DMS114 treated with DMSO at 0.1 percent for 48 hours (cell line): Measurements from ENCODE around the gene ALOX5AP.

Source experiments
- DNase-seq: peaks from one replicate; lab custom pipeline; 2025; ENCODE audit not compliant: unreplicated experiment; lab: John Stamatoyannopoulos, UW

Gene ALOX5AP

GRCh38 chr13:30735025-30735871 lies at the start of gene ALOX5AP:
TSS of gene ALOX5AP (plus strand) at chr13:30735543. CDS start at chr13:30735606, 63 bp downstream.
- no peak for DNase-seq

- DNase-seq = no peak
These were observed 49.4 kb upstream of the ALOX5AP start for GRCh38 chr13:30685987-30686386.

DNA sequence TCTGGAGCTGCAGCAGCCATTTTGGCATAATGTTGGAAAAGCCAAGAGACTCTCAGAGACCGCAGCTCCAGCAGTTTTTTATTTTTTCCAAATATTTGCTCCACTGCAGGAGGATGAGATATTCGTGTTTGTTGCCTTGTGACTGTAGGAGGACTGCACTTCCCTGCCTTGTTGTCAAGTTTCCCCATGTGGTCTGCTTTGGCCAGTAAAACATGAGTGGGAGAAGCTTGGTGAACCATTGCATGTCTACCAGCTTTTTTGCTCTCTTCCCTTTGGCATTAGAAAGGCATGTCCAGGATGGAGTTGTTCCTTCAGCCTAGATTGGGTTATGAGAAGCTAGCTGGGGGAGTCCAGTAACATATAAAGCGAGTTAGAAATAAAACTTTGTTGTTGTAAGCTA lies 47.7 kb upstream of the ALOX5AP start:
- no peak for DNase-seq

DNA sequence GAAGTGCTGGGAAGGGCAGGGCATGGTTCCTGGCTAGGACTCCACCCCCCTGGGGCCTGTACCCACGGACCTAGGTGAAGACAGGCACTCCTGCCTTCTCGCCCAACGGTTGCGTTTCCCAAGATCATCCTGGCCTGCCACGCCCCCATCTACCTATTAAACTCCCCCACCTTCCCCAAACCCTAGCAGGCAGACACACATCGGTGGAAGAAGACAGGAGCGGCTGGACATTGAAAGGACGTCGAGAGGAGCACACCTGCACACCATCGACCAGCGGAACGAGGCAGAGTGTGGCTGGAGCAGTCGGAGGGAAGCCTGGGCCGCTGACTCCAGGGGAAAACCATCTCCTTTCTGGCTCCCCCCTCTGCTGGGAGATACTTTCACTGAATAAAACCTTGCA lies 45.6 kb upstream of the ALOX5AP start:
- DNase-seq = no peak

DNA sequence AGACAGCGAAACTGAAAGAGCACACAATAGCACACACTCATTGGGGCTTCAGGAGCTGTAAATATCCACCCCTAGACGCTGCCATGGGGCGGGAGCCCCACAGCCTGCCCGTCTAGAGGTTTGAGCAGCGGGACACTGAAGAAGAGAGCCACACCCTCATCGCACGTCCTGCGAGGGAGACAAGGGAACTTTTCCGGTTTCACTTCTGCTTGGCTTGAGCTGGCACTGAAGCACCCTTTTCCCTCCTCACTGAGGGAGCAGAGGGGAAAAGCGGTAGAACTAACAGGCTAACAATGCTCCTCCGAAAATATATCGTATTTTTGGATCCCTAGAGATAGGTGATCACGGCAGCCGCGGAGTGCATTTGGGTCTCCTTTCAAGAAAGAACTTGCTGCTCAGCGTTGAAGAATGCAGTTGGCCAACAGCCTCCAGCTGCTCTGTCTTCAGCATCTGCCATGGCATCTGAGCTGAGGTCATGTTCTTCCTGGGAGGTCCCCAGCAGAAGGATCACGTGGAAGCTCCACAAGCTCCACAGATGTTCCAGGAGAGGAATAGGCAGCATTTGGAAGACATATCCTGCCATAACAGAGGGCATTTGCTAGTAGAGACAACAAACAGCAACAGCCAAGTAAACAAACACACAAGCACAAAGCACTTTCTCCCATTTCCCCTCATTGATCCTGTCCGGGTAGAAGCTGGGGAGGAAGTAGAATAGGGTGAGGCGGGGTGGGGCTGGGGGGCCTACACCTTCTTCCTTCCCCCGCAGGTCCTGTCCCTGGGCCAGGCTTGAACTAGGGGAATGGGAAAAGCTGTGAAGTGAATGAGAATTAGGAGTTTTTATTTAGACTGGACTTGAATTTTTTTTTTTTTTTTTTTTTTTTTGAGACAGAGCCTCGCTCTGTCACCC lies 44.8 kb upstream of the ALOX5AP start:
- DNase-seq = no peak

DNA sequence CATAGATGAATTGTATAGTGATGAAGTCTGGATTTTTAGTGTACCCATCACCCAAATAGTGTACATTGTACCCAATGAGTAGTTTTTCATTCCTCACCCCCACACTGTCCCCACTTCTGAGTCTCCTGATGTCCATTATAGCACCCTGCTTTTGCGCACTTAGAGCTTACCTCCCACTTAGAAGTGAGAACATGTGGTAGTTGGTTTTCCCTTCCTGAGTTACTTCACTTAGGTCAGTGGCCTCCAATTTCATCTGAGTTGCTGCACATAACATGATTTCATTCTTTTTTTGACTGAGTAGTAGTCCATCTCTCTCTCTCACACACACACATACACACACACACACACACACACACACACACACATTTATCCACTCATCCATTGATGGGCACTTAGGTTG lies 43.2 kb upstream of the ALOX5AP start:
- no peak for DNase-seq

- DNase-seq = no peak
These were observed 38.8 kb upstream of the ALOX5AP start for GRCh38 chr13:30696278-30697176.

GRCh38 chr13:30697177-30697953 lies 38.0 kb upstream of the ALOX5AP start:
- DNase-seq = no peak

DNA sequence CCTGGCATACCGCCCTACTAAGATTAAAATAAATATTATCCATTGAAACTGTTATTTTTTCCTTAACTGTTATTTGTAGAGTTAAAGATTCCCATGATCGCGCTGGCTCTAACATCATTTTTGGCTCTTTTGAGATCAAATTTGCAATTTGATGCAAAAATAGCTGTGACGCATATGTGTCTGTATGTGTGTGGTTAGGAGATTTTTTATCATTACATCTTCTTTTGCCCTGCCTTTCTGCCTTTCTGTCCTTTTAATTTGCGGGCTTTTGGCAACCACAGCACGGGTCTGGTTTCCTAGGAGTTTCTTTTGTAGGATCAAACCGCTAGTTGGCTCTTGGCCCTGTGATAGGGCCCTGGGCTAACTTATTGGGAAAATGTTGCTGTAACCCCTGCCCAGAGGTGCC lies 37.3 kb upstream of the ALOX5AP start:
- no peak for DNase-seq

- no peak for DNase-seq
These were observed 36.8 kb upstream of the ALOX5AP start for GRCh38 chr13:30698488-30699005.

- DNase-seq = no peak
These were observed 35.0 kb upstream of the ALOX5AP start for GRCh38 chr13:30700364-30700763.

- DNase-seq = no peak
These were observed 33.3 kb upstream of the ALOX5AP start for GRCh38 chr13:30702006-30702405.

- DNase-seq = no peak
These were observed 30.7 kb upstream of the ALOX5AP start for GRCh38 chr13:30704596-30704995.

- DNase-seq = no peak
These were observed 29.7 kb upstream of the ALOX5AP start for GRCh38 chr13:30705680-30706079.

- no peak for DNase-seq
These were observed 26.8 kb upstream of the ALOX5AP start for GRCh38 chr13:30708541-30708940.

DNA sequence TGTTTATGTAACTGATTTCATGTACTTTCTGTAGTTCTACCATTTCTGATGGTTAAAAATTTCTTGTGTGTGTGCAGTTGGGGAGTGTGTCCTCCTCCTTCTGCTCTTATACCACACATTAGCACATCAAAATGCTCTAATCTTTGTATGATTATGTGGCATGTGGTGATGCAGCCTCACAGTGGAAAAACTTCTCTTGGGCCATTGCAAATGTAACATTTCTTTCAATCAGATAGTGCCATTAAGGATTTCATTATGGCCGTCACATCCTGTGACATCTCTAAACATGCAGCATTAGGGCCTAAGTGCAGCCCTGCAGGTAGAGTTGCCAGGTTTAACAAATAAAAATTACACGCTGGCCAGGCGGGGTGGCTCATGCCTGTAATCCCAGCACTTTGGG lies 24.9 kb upstream of the ALOX5AP start:
- DNase-seq = no peak

DNA sequence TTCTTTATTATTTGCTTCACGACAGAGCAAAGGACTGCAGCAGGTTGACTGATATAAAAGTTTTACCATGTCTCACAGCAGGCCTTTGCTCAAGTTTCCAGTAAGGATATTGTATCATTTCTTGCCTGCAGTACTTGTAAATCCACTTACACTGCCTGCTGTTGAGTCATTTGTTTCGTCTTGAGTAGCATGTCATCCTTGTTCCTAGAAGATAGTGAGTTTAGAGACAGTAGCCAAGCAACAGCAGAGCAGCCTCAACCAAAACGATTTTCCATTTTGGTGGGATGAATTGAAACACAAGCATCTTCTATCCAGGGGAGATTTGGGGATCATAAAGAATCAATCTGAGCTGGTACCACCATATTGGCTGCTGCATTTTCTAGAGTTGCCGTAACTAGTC lies 24.0 kb upstream of the ALOX5AP start:
- no peak for DNase-seq

- no peak for DNase-seq
These were observed 23.5 kb upstream of the ALOX5AP start for GRCh38 chr13:30711837-30712236.

- DNase-seq = no peak
These were observed 22.5 kb upstream of the ALOX5AP start for GRCh38 chr13:30712536-30713532.
